Glutamatergic neuron (in vitro differentiated cells): Measurements from ENCODE around the gene ITPKB. TPM values are rescaled to one million over a fixed set of nuclear protein-coding genes. Genes with fewer than 3 reads are reported as not detected.

Source experiments
- DNase-seq: peaks from one replicate; pipeline ENCODE4 v3.0.0; 2022
- H3K27ac Mint-ChIP-seq: one replicate; pipeline ENCODE4 v1.8.0; 2020; ENCODE audit warnings: mild to moderate bottlenecking, mixed read lengths, inconsistent platforms; ENCODE audit not compliant: unreplicated experiment
- H3K27me3 Mint-ChIP-seq: one replicate; pipeline ENCODE4 v1.8.0; 2020; ENCODE audit warnings: mild to moderate bottlenecking, moderate library complexity, mixed read lengths, inconsistent platforms; ENCODE audit not compliant: unreplicated experiment
- H3K36me3 Mint-ChIP-seq: one replicate; pipeline ENCODE4 v1.8.0; 2020; ENCODE audit warnings: mild to moderate bottlenecking, mixed read lengths, inconsistent platforms; ENCODE audit not compliant: unreplicated experiment
- H3K4me1 Mint-ChIP-seq: one replicate; pipeline ENCODE4 v1.8.0; 2020; ENCODE audit warnings: mild to moderate bottlenecking, low read depth, mixed read lengths, inconsistent platforms; ENCODE audit not compliant: unreplicated experiment
- H3K4me3 Mint-ChIP-seq: one replicate; pipeline ENCODE4 v1.8.0; 2020; ENCODE audit warnings: mild to moderate bottlenecking, mixed read lengths, inconsistent platforms; ENCODE audit not compliant: unreplicated experiment
- H3K9me3 Mint-ChIP-seq: one replicate; pipeline ENCODE4 v1.8.0; 2020; ENCODE audit warnings: mild to moderate bottlenecking, moderate library complexity, mixed read lengths, inconsistent platforms; ENCODE audit not compliant: unreplicated experiment
- total RNA-seq: library from RNA; stranded (reverse); fragmentation: NEBNext Ultra II Directional; extraction: Animal tissue kit (Norgen Biotek cat#: 25700); gene quantifications from one replicate; pipeline ENCODE4 v1.2.1, GENCODE V29; 2021; ENCODE audit not compliant: unreplicated experiment
- TF ChIP-seq, protein P1 (sequence below): fragments of 200-600 bp; sonication (generic); IDR thresholded peaks from one replicate; pipeline ENCODE4 v1.5.0; 2021; ENCODE audit not compliant: partially characterized antibody, unreplicated experiment

Gene ITPKB
- total RNA-seq, 1 donor from 2014 or later = 0.34 TPM

DNA sequence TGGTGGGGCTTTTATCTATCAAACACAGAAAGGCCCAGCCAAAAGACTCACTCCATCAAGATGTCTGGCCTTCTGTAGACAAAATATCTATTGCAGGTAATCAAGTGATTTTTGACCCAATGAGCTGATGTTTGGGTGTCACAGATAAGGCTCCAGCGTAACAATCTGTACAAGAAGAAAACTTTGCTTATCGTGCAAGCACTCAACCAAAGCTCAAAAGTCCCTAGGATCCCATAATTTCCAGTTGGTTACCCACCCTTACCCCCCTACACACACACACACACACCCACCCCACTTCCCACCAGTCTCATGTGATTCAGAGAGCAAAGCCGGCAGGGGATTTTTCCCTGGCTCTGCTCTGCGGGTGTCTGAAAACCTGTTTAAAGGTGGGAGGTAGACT lies 5.8 kb downstream of the ITPKB start:
- Mint-ChIP-seq H3K9me3 (no peaks in the 10 kb centered on the region), H3K27me3 (peaks cover 3% of the 10 kb centered on the region), H3K4me1 (peaks cover 4% of the 10 kb centered on the region), H3K4me3 (no peak overlapping the region), H3K36me3 (no peaks in the 10 kb centered on the region), H3K27ac (no peak overlapping the region)
- TF ChIP-seq, protein P1, sequence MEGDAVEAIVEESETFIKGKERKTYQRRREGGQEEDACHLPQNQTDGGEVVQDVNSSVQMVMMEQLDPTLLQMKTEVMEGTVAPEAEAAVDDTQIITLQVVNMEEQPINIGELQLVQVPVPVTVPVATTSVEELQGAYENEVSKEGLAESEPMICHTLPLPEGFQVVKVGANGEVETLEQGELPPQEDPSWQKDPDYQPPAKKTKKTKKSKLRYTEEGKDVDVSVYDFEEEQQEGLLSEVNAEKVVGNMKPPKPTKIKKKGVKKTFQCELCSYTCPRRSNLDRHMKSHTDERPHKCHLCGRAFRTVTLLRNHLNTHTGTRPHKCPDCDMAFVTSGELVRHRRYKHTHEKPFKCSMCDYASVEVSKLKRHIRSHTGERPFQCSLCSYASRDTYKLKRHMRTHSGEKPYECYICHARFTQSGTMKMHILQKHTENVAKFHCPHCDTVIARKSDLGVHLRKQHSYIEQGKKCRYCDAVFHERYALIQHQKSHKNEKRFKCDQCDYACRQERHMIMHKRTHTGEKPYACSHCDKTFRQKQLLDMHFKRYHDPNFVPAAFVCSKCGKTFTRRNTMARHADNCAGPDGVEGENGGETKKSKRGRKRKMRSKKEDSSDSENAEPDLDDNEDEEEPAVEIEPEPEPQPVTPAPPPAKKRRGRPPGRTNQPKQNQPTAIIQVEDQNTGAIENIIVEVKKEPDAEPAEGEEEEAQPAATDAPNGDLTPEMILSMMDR = no peak
- DNase-seq = no peak

DNA sequence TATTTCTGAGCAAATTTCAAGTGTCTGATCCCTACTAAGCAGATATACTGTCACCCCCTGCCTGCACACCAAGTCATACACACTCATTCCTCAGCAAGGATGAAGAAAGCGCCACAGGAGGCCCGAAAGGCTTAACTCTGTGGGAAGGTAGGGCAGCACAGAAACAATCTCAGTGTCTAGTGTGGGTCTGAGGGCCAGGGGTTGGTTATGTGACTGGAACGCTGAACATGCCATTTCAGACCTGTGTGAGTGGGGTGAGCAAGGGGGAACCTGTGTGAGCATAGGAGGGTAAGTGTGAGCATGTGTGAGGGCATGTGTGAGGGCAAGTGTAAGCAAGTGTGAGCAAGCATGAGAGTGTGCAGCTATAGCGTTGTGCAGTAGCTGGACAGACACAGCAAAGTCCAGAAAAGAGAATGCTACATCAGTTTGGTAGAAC lies 6.2 kb downstream of the ITPKB start:
- Mint-ChIP-seq H3K27ac (no peak overlapping the region), H3K36me3 (no peaks in the 10 kb centered on the region), H3K4me3 (no peak overlapping the region)

DNA sequence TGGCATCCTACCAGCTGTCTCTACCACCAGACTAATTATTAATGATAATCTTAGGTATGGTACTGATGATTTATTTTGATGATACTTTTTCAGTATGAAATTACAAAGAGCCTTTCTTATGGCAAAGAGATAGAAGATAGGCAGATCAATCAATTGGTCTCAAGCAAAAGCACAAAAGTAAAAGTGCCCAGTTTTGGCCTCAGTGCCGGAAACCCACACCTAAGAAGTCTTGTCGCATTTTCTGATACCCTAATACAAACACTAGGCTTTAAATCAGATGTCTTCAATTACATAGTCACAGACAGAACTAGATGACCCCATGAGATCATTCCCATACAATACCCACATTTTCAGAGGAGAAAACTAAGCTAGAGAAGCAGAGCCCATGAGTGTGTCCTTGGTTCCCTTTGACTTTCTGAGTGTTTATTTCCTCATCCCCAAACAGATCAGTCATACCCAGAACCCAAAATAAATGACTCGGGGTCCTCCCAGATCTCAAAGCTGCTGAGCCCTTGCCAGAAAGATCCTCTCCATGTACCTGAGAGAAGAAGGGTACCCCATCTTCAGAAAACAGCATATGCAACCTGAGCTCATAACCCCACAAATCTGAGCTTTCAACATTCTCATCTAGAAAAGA lies 7.7 kb downstream of the ITPKB start:
- Mint-ChIP-seq H3K27me3 (peaks cover 3% of the 10 kb centered on the region), H3K4me1 (peaks cover 16% of the 10 kb centered on the region), H3K27ac (no peak overlapping the region), H3K4me3 (no peak overlapping the region), H3K36me3 (no peaks in the 10 kb centered on the region), H3K9me3 (no peaks in the 10 kb centered on the region)
- TF ChIP-seq, protein P1 = no peak
- no peak for DNase-seq

More for the DNA sequence above, 6.2 kb downstream of the ITPKB start:
- H3K9me3 Mint-ChIP-seq = no peaks in the 10 kb centered on the region
- H3K27me3 Mint-ChIP-seq = peaks cover 3% of the 10 kb centered on the region
- peaks cover 8% of the 10 kb centered on the region for H3K4me1 Mint-ChIP-seq
- no peak for DNase-seq
- TF ChIP-seq, protein P1 = no peak

DNA sequence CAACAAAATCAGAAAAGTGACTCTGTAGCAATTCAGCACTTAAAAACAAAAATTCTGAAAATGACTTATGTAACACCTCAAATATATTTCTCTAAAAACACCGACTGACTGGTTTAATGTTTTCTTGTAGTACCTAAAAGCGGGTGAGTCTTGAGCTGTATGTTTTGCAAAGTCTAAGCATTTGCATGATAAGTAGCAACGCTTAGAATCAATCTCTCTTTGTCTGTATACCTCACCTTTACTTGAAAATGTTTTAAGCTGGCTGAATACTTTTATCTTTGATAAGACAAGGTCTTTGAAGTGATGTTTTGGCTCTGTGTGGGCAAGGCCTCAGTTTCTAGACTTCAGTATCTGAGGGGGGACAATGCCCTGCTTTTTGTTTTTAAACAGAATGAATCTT lies 8.2 kb downstream of the ITPKB start:
- DNase-seq = no peak
- H3K27ac Mint-ChIP-seq = no peak overlapping the region
- no peak overlapping the region for H3K4me3 Mint-ChIP-seq
- TF ChIP-seq, protein P1 = no peak
- peaks cover 3% of the 10 kb centered on the region for H3K27me3 Mint-ChIP-seq
- H3K4me1 Mint-ChIP-seq = peaks cover 16% of the 10 kb centered on the region
- no peaks in the 10 kb centered on the region for H3K9me3 Mint-ChIP-seq
- H3K36me3 Mint-ChIP-seq = no peaks in the 10 kb centered on the region

DNA sequence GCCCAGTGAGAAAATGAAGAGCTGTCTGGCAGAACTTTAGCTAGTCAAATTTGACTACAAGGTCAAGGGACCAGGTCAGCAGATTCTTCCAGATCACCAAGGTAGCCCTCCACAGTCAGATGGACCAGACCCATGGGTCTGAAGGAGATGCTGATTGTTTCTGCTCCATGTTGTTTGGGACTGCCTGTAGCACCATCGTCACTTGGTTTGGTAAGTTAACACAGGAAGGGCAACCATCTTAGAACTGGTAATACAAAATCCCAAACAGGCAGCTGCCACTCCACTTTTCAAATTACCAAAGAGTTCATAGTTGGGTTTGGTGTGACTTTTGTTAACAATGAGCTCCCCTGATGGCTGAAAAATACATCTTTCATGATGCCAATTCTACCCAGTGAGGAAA lies 9.0 kb downstream of the ITPKB start:
- H3K36me3 Mint-ChIP-seq = no peaks in the 10 kb centered on the region
- H3K9me3 Mint-ChIP-seq = no peaks in the 10 kb centered on the region
- no peak for DNase-seq
- TF ChIP-seq, protein P1 = no peak
- no peaks in the 10 kb centered on the region for H3K27me3 Mint-ChIP-seq
- H3K4me3 Mint-ChIP-seq = no peak overlapping the region
- H3K4me1 Mint-ChIP-seq = peaks cover 16% of the 10 kb centered on the region
- no peak overlapping the region for H3K27ac Mint-ChIP-seq
